GM18526 (cell line): ENCODE measurements around the gene SPTA1.

Source experiments
- POLR2A ChIP-seq: IDR thresholded peaks from 3 replicates; pipeline ENCODE4 v1.6.1; 2011; ENCODE audit not compliant: insufficient read length; ENCODE audit errors: extremely low read depth

SPTA1 gene

DNA sequence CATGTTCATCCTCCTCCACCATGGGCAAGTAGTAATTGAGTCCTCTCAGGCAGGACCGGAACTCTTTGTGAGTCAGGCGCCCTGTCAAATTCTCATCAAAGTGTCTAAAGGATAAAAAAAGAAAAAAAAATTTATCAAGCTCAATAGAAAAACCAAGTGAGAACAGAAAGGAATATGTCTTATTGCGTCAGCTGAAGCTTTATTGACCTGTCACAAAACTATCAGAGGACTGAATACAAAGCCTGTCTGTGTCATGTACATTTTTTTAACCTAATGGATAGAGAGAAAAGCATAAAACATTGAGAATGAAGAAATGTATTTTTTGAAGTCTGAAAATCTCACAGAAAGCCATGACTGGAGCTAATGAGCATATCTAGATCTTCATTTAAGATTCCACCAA, 72.8 kb downstream of the SPTA1 start:
- no peak for TF ChIP-seq POLR2A

GRCh38 chr1:158611916-158612315, 74.6 kb downstream of the SPTA1 start:
- TF ChIP-seq POLR2A = no peak

DNA sequence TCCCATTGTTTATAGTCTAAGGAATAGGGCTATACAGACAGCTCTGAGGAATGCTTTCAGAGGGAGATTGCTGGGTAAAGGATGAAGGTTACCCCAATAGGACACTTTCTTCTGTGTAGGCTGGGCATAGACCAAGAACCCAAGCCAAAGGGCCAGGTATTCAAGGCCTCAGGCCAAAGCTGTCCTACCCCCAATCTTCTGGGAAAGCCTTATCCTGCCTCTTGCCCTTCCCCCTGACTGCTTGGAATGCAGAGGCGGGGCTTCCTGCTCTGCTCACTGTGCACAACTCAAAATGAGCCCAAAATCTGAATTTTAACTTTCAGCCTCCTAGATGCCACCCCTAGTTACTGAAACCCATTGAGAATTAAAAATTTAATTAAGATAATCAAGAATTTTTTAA, 79.2 kb downstream of the SPTA1 start:
- TF ChIP-seq POLR2A = no peak

GRCh38 chr1:158604968-158605367, 81.5 kb downstream of the SPTA1 start, which contains the start of gene OR10Z1:
OR10Z1 (plus strand) TSS chr1:158605268; CDS start chr1:158606439, 1,171 bp downstream.
- no peak for TF ChIP-seq POLR2A

DNA sequence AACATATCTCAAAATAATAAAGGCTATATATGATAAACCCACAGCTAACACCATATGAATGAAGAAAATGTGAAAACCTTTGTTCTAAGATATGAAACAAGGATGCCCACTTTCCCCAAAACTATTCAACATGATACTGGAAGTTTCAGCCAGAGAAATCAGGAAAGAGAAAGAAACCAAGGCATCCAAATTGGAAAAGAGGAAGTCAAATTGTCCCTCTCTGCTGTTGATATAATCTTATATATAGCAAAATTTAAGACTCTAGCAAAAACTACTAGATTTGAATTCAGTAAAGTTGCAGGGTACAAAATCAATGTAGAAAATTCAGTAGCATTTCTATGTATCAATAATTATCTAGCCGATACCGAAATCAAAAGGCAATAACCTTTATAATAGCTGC, 85.8 kb downstream of the SPTA1 start:
- no peak for TF ChIP-seq POLR2A

- TF ChIP-seq POLR2A = no peak
Measured at GRCh38 chr1:158586942-158587341, 99.6 kb downstream of the SPTA1 start.

- TF ChIP-seq POLR2A = no peak
Measured at GRCh38 chr1:158583962-158584361, 102.6 kb downstream of the SPTA1 start.

GRCh38 chr1:158579733-158580132, 106.8 kb downstream of the SPTA1 start, which contains the start of gene OR10X1:
OR10X1 (minus strand) TSS chr1:158579899; CDS start chr1:158579899, 0 bp downstream.
- TF ChIP-seq POLR2A = no peak

- no peak for TF ChIP-seq POLR2A
Measured at GRCh38 chr1:158577561-158577960, 109.0 kb downstream of the SPTA1 start.

DNA sequence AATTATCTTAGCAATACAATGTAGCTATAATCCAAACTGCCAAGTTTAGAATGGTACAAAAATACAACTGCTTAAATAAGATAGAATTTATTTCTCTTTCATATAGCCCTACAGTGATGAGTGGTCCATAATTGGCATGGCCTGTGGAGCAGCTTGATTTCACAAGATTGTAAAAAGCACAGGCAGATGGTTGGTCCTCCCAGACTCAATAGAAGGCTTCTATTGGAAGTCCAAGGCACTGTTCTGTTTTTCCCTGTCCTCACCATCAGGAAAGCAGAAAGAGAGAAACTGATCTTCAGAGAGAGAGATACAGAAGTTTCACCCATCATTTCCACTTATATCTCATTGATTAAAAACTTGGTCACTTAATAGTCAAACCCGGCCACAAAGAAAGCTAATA, 114.3 kb downstream of the SPTA1 start:
- no peak for TF ChIP-seq POLR2A

- no peak for TF ChIP-seq POLR2A
Measured at GRCh38 chr1:158570480-158570879, 116.0 kb downstream of the SPTA1 start, which contains the start of gene OR6P1. OR6P1 (minus strand) TSS chr1:158570580; CDS start chr1:158563604, 6,976 bp downstream.

DNA sequence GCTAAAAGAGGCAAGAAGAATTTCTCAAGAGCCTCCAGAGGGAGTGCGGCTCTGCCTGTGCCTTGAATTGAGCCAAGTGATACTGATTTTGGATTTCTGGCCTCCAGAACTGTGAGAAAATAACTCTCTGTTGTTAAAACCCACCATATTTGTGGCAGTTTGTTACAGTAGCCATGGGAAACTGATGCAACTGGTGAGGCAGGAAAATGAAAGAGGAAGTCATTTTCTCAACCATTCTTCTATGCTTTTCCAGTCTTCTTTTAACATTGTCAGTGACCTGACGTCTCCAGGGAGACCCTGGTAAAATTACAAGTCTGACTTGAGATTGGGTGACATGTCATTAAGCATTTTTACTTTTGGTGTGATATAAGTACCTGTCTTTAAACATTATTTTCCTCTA, 121.9 kb downstream of the SPTA1 start:
- TF ChIP-seq POLR2A = no peak

DNA sequence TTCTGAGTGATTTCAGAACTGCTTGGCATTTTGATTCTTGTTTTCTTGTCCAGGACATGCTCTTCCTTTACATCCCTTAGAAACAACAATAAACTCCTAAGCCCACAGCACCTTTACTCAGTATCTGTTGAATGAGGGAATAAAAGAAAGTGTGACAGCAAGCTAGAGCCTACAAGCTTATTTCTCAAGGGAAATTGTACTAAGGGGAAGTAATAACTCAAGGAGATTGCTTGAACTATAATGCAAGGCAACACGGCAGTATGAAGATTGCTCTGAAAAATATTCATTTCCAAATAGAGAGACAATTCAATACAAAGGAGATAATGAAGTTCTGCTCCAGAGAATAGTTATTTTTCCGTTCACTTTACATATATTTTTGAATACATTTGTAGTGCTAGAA, 122.7 kb downstream of the SPTA1 start:
- TF ChIP-seq POLR2A = no peak
